ENCODE results near the gene FRAS1. TPM values are rescaled to one million over a fixed set of nuclear protein-coding genes. Genes with fewer than 3 reads are reported as not detected.

FRAS1 gene
- polyA plus RNA-seq, 3 donors from 2014 or later = not detected

DNA sequence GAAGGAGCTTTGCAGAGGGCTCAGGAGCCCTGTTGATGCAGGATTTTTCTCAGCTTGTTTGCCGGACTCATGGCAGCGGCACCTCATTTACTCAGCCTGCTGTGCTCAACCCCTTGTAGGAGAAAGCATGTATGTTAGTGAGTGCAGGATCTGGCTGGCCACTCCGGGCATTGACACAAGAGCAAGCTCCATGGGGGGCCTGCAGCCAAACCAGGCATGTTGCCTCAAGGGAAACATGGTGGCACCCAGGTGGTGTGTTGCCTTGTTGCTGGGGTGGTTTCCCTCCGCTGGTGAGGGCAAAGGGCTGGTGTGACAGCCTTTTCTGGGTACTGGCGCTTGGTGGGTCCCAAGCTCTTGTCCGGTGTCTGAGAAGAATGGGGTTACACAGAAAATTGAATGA, 305.2 kb downstream of the FRAS1 start:
- Mint-ChIP-seq H3K27me3 (ENCODE audit: low read depth in 3 of 3) (peaks cover 0 to 20% (median 0%) of the 10 kb centered on the region in 3 donors), H3K4me3 (no peak overlapping the region), H3K4me1 (no peaks in the 10 kb centered on the region), H3K9me3 (peaks cover 0 to 5% (median 0%) of the 10 kb centered on the region in 6 donors), H3K27ac (no peak overlapping the region), H3K36me3 (no peaks in the 10 kb centered on the region)
- no peak for DNase-seq

DNA sequence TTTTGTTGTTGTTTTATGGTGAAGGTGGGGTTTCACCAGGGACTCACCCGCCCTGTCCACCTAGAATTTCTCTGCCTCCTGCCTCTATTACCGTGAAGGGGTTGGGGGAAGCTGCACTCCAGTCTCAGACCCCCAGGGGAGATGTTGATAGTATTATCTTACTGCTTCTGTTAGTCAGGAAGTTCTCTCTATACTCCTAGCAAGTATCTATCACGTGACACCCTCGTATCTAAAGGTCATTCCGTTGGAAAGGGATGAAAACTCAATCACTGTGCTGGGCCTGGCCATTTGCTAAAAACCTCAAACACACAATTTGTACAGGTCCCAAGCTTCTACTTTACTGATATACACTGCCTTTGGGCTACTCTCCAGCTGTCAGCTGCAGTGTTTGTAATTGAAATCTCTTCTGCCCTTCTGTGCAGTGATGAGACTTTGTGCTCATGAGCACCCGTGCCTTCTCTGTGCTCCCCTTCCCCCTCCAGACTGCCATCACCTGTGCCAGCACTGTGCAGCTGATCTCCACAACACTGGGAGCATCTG, 306.0 kb downstream of the FRAS1 start:
- no peaks in the 10 kb centered on the region for H3K4me1 Mint-ChIP-seq
- no peak overlapping the region for H3K4me3 Mint-ChIP-seq
- H3K36me3 Mint-ChIP-seq = no peaks in the 10 kb centered on the region
- H3K9me3 Mint-ChIP-seq = peaks cover 0 to 5% (median 0%) of the 10 kb centered on the region in 6 donors
- H3K27ac Mint-ChIP-seq = no peak overlapping the region
- peaks cover 0 to 20% (median 0%) of the 10 kb centered on the region in 3 donors for H3K27me3 Mint-ChIP-seq (ENCODE audit: low read depth in 3 of 3)
- no peak for DNase-seq

DNA sequence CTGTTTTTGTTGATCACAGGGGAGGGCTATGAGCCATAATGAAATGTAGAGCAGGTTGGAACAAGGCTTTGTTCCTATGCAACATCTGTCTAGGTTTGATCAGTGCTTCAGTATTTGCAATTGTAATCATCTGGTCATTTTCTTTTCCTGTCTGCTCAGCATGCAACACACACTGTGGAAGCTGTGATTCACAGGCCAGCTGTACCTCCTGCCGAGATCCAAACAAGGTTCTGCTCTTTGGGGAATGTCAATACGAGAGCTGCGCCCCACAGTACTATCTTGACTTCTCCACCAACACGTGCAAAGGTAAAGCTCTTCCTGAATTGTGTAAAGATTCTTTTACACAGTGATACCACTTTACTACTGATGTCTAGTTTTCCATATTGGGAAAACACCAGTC, 312.6 kb downstream of the FRAS1 start:
- DNase-seq = no peak
- Mint-ChIP-seq H3K9me3 (no peaks in the 10 kb centered on the region), H3K27me3 (ENCODE audit: low read depth in 3 of 3) (peaks cover 0 to 6% (median 3%) of the 10 kb centered on the region in 3 donors), H3K36me3 (no peaks in the 10 kb centered on the region), H3K4me3 (no peak overlapping the region), H3K27ac (no peak overlapping the region), H3K4me1 (no peaks in the 10 kb centered on the region)

DNA sequence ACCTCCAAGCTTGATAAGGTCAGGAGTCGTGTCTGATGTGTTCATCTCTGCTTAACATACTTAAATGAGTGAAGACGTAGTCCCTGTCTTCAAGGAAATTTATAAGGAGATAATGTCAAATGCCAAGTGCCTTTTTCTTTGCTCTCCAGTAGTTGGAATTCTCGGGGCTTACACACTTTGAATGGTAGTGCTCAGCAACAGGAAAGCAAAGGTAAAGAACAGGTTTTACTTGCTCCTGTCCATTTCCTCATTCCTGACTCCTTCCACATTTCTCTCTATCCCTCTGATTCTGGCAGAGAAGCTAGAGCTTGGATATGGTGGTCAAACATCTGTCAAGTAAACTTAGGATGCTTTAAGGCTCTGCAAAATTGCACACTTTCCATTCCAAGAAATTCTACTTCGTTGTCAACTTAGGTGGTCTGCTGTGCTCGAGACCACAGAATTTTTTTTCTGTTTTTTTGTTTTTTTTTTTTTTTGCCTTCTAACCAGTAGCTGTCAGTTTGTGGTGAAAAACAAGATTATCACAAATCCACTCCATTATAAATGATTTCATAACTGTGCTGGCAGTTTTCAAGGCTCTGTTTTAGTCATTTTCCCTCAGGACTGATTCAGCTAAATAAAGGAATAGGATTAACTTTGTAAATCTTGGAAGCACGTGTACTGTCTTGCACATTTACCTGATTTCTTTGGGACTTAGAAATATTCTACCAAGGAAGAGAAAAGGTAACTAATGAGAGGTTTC, 313.7 kb downstream of the FRAS1 start:
- DNase-seq = no peak
- Mint-ChIP-seq H3K36me3 (no peaks in the 10 kb centered on the region), H3K4me1 (no peaks in the 10 kb centered on the region), H3K4me3 (no peak overlapping the region), H3K27me3 (ENCODE audit: low read depth in 3 of 3) (peaks cover 2 to 6% (median 3%) of the 10 kb centered on the region in 3 donors), H3K9me3 (no peaks in the 10 kb centered on the region), H3K27ac (no peak overlapping the region)

DNA sequence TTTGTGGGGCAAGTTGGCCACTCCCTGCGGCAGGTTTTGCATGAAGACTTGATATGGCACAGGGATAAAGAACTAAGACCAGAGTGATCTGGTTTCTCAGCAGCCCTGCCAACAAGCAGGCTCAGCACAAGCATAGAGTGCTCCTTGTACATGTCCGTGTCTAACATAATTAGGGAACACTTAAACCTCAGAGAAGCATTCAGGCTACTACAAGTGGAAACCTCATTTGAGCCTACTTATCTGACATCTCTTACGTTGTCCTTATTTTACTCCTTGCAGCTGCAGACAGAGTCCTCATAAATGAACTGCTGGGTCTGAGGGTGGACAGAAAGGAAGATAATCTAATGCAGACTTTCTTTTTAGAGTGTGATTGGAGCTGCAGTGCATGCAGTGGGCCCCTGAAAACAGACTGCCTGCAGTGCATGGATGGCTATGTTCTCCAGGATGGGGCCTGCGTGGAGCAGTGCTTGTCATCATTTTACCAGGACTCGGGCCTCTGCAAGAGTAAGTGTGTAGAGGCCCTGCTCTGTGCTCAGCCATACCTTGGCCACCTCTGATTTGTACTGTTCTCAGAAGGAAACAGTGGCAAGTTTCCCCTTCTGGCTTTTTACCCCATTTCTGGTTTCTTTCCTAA, 315.3 kb downstream of the FRAS1 start:
- no peaks in the 10 kb centered on the region for H3K36me3 Mint-ChIP-seq
- no peak overlapping the region for H3K4me3 Mint-ChIP-seq
- H3K27ac Mint-ChIP-seq = no peak overlapping the region
- H3K27me3 Mint-ChIP-seq (ENCODE audit: low read depth in 3 of 3) = peaks cover 2 to 6% (median 3%) of the 10 kb centered on the region in 3 donors
- no peaks in the 10 kb centered on the region for H3K4me1 Mint-ChIP-seq
- DNase-seq = no peak
- H3K9me3 Mint-ChIP-seq = no peaks in the 10 kb centered on the region

DNA sequence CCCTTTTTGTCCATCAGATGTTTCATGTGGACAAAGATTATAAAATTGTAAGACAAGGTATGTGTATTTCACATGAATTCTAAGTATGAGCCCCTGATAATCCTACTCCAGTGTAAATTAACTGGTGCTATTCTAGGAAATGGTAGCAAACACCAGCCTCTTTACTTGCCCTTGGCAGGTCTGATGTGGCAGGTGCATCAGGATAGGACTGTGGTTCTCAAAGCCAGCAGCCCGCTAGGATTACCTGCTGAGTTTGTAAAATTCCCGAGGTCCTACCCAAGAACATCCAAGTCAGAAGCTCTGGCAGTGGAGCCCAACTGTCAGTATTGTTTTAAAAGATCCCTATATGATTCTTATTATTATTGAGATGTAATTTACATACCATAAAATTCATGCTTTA, 320.4 kb downstream of the FRAS1 start:
- Mint-ChIP-seq H3K36me3 (no peaks in the 10 kb centered on the region), H3K27me3 (ENCODE audit: low read depth in 3 of 3) (peaks cover 0 to 4% (median 2%) of the 10 kb centered on the region in 3 donors), H3K27ac (no peak overlapping the region), H3K9me3 (no peaks in the 10 kb centered on the region), H3K4me3 (no peak overlapping the region), H3K4me1 (no peaks in the 10 kb centered on the region)
- no peak for DNase-seq

DNA sequence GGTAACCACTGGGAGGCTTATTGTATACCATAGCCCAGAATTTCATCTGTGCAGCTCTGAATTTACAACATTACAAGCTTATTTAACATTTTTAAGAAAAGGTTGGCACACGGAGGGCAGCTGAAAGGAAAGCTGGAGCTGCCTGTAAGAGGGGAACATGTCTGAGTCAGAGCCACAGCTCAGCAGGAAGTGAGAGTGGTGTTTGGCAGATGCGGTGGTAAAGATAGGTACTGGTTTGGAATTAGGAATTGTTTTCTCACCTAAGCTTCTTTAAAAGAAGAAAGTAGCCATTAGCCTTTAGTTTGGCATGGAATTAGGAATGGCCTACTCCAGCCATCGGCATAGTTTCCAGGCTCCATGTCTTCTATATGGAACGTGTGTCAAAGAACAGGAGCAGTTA, 321.9 kb downstream of the FRAS1 start:
- DNase-seq = no peak
- Mint-ChIP-seq H3K36me3 (no peaks in the 10 kb centered on the region), H3K4me3 (no peak overlapping the region), H3K27ac (no peak overlapping the region), H3K4me1 (no peaks in the 10 kb centered on the region), H3K9me3 (no peaks in the 10 kb centered on the region), H3K27me3 (ENCODE audit: low read depth in 3 of 3) (peaks cover 3 to 5% (median 4%) of the 10 kb centered on the region in 3 donors)

DNA sequence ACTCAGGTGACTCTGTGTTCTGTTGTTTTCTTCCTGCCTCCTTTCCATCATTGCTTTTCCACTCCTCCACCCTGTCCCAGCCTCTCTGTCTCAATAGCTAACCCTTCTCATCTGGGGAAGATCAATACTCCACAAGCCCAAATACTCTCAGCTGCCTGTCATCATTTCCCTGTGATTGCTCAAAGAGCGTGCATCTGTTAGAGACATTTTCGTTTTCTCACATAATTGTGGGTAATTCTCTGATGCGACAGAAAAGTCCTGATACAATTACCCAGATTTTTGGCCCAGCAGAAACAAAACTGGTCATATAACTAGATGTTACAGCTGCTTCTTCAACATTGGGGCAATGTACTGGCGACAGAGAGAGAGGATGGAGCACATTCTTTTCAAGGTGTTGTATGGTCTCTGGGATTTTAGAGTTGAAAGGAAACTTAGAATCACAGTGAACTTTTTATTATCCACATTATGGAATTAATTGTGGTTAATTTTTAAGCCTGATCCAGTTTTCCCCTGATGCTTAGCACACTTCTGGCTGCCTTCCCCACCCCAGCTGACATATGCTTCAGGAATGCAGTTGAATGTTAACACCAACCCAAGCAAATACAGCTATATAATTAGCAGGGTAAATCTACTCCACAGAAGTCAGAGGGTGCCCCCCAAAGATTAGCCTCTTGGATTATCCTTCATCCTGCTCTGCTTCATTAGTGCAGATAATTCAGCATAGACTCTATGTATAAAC, 323.0 kb downstream of the FRAS1 start:
- peaks cover 3 to 5% (median 4%) of the 10 kb centered on the region in 3 donors for H3K27me3 Mint-ChIP-seq (ENCODE audit: low read depth in 3 of 3)
- no peak for DNase-seq
- no peak overlapping the region for H3K4me3 Mint-ChIP-seq
- no peaks in the 10 kb centered on the region for H3K9me3 Mint-ChIP-seq
- no peaks in the 10 kb centered on the region for H3K36me3 Mint-ChIP-seq
- H3K27ac Mint-ChIP-seq = no peak overlapping the region
- no peaks in the 10 kb centered on the region for H3K4me1 Mint-ChIP-seq

DNA sequence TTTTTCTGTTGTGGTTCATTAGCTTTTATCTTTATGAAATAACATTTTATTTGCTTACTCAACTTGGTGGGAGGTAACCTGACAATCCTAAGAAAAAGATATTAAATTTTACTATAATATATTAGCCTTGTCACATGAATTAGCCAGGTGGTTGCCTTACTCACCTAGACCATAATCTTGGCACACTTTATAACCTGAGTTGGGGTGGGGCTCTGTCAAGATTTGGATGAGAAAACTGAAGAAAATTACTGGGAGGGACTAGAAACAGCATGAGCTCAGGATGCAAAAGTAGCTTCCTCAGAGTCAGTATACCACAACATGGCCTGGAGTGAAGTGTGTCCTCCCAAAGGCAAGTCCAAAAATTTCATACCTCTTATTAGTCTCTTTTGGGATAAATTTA, 329.6 kb downstream of the FRAS1 start:
- no peak for DNase-seq
- H3K4me1 Mint-ChIP-seq = peaks cover 6 to 9% of the 10 kb centered on the region in 2 donors
- peaks cover 2 to 3% (median 3%) of the 10 kb centered on the region in 3 donors for H3K27me3 Mint-ChIP-seq (ENCODE audit: low read depth in 3 of 3)
- H3K9me3 Mint-ChIP-seq = no peaks in the 10 kb centered on the region
- H3K4me3 Mint-ChIP-seq = no peak overlapping the region
- no peaks in the 10 kb centered on the region for H3K36me3 Mint-ChIP-seq
- no peak overlapping the region for H3K27ac Mint-ChIP-seq

DNA sequence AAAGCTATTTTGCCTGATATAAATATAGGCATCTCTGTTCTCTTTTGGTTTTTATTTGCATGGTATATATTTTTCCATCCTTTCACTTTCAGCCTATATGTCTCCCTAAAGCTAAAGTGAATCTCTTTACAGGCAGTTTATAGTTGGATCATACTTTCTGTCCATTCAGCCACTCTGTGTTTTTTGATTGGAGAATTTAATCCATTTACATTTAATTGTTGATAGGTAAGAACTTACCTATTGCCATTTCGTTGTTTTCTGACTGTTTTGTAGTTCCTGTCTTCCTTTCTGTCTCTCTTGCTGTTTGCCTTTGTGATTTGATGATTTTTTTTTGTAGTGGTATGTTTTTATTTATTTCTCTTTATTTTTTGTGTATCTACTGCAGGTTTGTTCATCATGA, 338.5 kb downstream of the FRAS1 start:
- Mint-ChIP-seq H3K27me3 (ENCODE audit: low read depth in 3 of 3) (peaks cover 0 to 6% (median 0%) of the 10 kb centered on the region in 3 donors), H3K36me3 (peaks cover 0 to 4% (median 0%) of the 10 kb centered on the region in 3 donors), H3K4me1 (no peaks in the 10 kb centered on the region), H3K9me3 (peaks cover 5 to 19% (median 12%) of the 10 kb centered on the region in 6 donors), H3K27ac (no peak overlapping the region), H3K4me3 (no peak overlapping the region)
- no peak for DNase-seq

DNA sequence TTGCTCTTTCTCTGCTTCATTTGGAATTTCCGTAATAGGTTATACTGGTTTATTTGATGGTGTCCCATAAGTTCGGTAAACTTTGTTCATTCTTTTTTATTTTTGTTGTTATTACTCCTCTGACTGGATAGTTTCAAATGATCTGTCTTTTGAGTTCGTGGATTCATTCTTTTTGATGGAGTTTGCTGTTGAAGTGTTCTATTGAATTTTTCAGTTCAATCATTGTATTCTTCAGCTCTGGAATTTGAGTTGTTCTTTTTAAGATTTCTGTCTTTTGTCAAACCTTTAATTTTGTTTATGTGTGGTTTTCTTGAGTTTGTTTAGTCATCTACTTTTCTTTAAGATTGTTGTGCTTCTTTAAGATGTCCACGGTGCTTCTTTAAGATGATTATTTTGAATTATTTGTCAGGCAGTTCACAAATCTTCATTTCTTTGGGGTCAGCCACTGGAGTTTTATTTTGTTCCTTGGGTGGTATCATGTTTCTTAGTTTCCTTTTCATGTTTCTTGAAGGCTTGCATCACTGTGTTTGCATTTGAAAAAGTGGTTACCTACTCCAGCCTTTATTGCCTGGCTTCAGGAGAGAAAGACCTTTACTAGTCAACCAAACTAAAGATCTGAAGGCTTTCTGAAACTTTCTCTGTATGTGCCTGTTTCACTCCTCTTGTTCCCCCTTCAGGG, 339.6 kb downstream of the FRAS1 start:
- no peak overlapping the region for H3K27ac Mint-ChIP-seq
- peaks cover 0 to 4% (median 0%) of the 10 kb centered on the region in 3 donors for H3K36me3 Mint-ChIP-seq
- peaks cover 0 to 6% (median 0%) of the 10 kb centered on the region in 3 donors for H3K27me3 Mint-ChIP-seq (ENCODE audit: low read depth in 3 of 3)
- no peak for DNase-seq
- no peaks in the 10 kb centered on the region for H3K4me1 Mint-ChIP-seq
- H3K4me3 Mint-ChIP-seq = no peak overlapping the region
- peaks cover 5 to 19% (median 12%) of the 10 kb centered on the region in 6 donors for H3K9me3 Mint-ChIP-seq

DNA sequence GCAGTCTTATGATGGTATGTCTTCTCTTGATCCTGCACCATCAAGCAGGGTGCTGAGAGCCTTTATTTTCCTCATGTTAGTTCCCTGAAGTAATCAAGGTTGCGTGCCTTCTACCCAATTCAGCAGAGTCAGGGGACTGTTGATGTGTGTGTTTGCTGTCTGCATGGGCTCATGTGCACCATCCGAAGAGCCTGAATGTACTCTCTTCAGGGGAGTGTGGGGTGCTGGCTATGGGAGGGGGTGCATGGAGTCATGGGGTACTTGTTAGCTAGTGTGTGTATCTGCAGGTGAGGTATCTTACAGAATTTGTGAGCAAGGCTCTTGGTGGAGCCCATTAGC, 340.1 kb downstream of the FRAS1 start:
- Mint-ChIP-seq H3K4me1 (no peaks in the 10 kb centered on the region), H3K27me3 (ENCODE audit: low read depth in 3 of 3) (peaks cover 0 to 2% (median 0%) of the 10 kb centered on the region in 3 donors), H3K4me3 (no peak overlapping the region), H3K9me3 (peaks cover 5 to 19% (median 12%) of the 10 kb centered on the region in 6 donors), H3K36me3 (peaks cover 0 to 4% (median 0%) of the 10 kb centered on the region in 3 donors), H3K27ac (no peak overlapping the region)
- no peak for DNase-seq

DNA sequence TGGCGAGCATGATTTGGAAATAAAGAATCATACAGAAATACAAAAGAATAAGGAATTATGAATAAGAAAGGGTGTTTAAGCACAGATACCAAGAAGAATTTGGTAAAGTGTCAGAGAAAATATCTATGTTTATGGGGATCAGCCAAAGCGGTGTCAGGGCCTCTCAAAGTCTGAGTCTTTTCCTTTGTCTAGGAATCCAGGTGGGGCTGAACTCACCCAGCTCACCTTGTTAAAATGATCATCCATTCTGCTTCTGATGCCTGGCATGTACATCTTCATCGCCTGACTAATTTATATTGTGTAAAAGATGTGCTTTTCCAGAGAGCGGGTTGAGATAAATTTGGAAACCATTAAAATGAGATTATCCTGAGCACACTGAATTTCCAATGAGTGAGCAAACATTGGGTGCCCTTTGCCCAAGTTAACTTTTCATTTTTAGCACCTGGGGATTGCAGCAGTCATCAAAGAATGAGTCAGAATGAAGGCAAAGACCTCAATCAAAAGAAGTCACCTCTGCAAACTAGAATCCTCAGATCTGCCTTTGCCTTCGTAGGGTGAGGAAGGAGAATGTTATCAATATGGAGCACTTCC, 352.6 kb downstream of the FRAS1 start:
- Mint-ChIP-seq H3K27me3 (ENCODE audit: low read depth in 3 of 3) (peaks cover 0 to 3% (median 0%) of the 10 kb centered on the region in 3 donors), H3K4me3 (no peak overlapping the region), H3K9me3 (peaks cover 0 to 3% (median 0%) of the 10 kb centered on the region in 6 donors), H3K4me1 (no peaks in the 10 kb centered on the region), H3K27ac (no peak overlapping the region), H3K36me3 (no peaks in the 10 kb centered on the region)
- no peak for DNase-seq

All from immature natural killer cell (primary cell).